Prostate gland (tissue), 2 donors: Measurements from ENCODE around the gene MCFD2. TPM values are rescaled to one million over a fixed set of nuclear protein-coding genes. Genes with fewer than 3 reads are reported as not detected.

Experiments used
- DNase-seq: peaks from one replicate; pipeline ENCODE4 v3.0.0-alpha.2; 2019; ENCODE audit warnings: low spot score
- H3K27ac ChIP-seq, 2 donors: fragments of 200-600 bp; sonication (generic); 2 replicates each; pipeline ENCODE4 v1.5.1; 2017 to 2019
- H3K27me3 ChIP-seq: fragments of 200-600 bp; sonication (generic); replicated peaks from 2 replicates; pipeline ENCODE4 v1.5.1; 2019; ENCODE audit not compliant: insufficient read depth
- H3K36me3 ChIP-seq, 2 donors: fragments of 200-600 bp; sonication (generic); 1 replicate in 1 of 2; 2 replicates in 1 of 2; pipeline versions ENCODE4 v1.5.1 to v1.8.1; 2017 to 2019
- H3K4me1 ChIP-seq: fragments of 200-600 bp; sonication (generic); replicated peaks from 2 replicates; pipeline ENCODE4 v1.5.1; 2019
- H3K4me3 ChIP-seq, 2 donors: fragments of 200-600 bp; sonication (generic); 2 replicates each; pipeline ENCODE4 v1.5.1; 2017 to 2019
- H3K9me3 ChIP-seq: fragments of 200-600 bp; sonication (generic); 2 replicates; pipeline ENCODE4 v1.5.1; 2017
- CTCF ChIP-seq, 4 experiments: fragments of 200-600 bp in 2 of 4; fragments of 450-650 bp in 2 of 4; sonication (generic) in 2 of 4; IDR thresholded peaks; 1 replicate in 3 of 4; 2 replicates in 1 of 4; pipeline ENCODE4 v1.5.1; 2016 to 2019; ENCODE audit warnings: antibody characterized with exemption in 4 of 4, mild to moderate bottlenecking in 2 of 4, moderate library complexity in 2 of 4
- POLR2A ChIP-seq: fragments of 450-650 bp; IDR thresholded peaks from one replicate; pipeline ENCODE4 v1.6.1; 2016; ENCODE audit warnings: antibody characterized with exemption, mild to moderate bottlenecking
- POLR2AphosphoS5 ChIP-seq: sonication (generic); formaldehyde crosslinking; IDR thresholded peaks from one replicate; pipeline ENCODE4 v1.6.1; 2017; ENCODE audit warnings: antibody characterized with exemption
- WGBS: methylation state at CpG from one replicate; pipeline ENCODE4 v1.1.5; 2018; 5-methylcytosine and 5-hydroxymethylcytosine counted together
- intact Hi-C: fragments of 100-400 bp; cut with DNase I; formaldehyde crosslinking; loops from one replicate; pipeline ENCODE4 v1.14.2; 2022
- total RNA-seq, 2 donors: library from RNA; depleted of rRNA; stranded (reverse); fragments of >200 nt; gene quantifications; one replicate each; pipeline ENCODE4 v1.1.0, GENCODE V29; 2016

MCFD2 gene
- total RNA-seq, 2 donors from 2014 or later: 77.9 to 88.4 TPM

GRCh38 chr2:46874236-46874929 is 41.2 kb downstream of the MCFD2 start:
- H3K36me3 ChIP-seq: no peaks in the 10 kb centered on the region
- TF ChIP-seq POLR2A (no peak), CTCF (IDR thresholded peaks at IDR 0.05) (no peak), POLR2AphosphoS5 (peak; percentile 31)
- no peaks in the 10 kb centered on the region for H3K4me1 ChIP-seq
- no peaks in the 10 kb centered on the region for H3K9me3 ChIP-seq
- WGBS: 72% methylated on average over 10 of the region's 10 CpGs
- H3K4me3 ChIP-seq: no peak overlapping the region
- H3K27me3 ChIP-seq: no peaks in the 10 kb centered on the region
- H3K27ac ChIP-seq: peak overlapping the region; percentile 36 to 40
- DNase-seq: no peak
- intact Hi-C loops: loop anchor here (5.0 kb wide), 1 partner anchor 217 kb away; no protein-coding TSS in a partner anchor

GRCh38 chr2:46873604-46874068 is 42.0 kb downstream of the MCFD2 start:
- H3K27ac ChIP-seq: peak overlapping the region in 1 of 2 donors; percentile 41
- no peaks in the 10 kb centered on the region for H3K9me3 ChIP-seq
- no peak overlapping the region for H3K4me3 ChIP-seq
- no peaks in the 10 kb centered on the region for H3K27me3 ChIP-seq
- H3K4me1 ChIP-seq: no peaks in the 10 kb centered on the region
- DNase-seq: peak; percentile 38
- 32% methylated on average over 5 of the region's 5 CpGs for WGBS
- no peaks in the 10 kb centered on the region for H3K36me3 ChIP-seq
- TF ChIP-seq POLR2A: no peak
- no peak for TF ChIP-seq CTCF (IDR thresholded peaks at IDR 0.05)
- peak; percentile 68 for TF ChIP-seq POLR2AphosphoS5
- intact Hi-C loops: loop anchor here (5.0 kb wide), 1 partner anchor 216 kb away; no protein-coding TSS in a partner anchor

- no peak for DNase-seq
- no peak for TF ChIP-seq POLR2A
- no peak for TF ChIP-seq POLR2AphosphoS5
- no peak for TF ChIP-seq CTCF (IDR thresholded peaks at IDR 0.05)
- Histone ChIP-seq H3K4me1 (no peaks in the 10 kb centered on the region), H3K27ac (peak overlapping the region in 1 of 2 donors; percentile 41), H3K27me3 (no peaks in the 10 kb centered on the region), H3K9me3 (no peaks in the 10 kb centered on the region), H3K36me3 (no peaks in the 10 kb centered on the region), H3K4me3 (no peak overlapping the region)
- intact Hi-C loops: loop anchor here (5.0 kb wide), 1 partner anchor 216 kb away; no protein-coding TSS in a partner anchor
- WGBS: 93% methylated on average over 4 of the region's 4 CpGs
Observed at GRCh38 chr2:46872902-46873603, 42.6 kb downstream of the MCFD2 start.

GRCh38 chr2:46871976-46872381 is 43.6 kb downstream of the MCFD2 start:
- 98% methylated on average over 6 of the region's 6 CpGs for WGBS
- Histone ChIP-seq H3K36me3 (no peaks in the 10 kb centered on the region), H3K9me3 (no peaks in the 10 kb centered on the region), H3K4me1 (no peaks in the 10 kb centered on the region), H3K27me3 (no peaks in the 10 kb centered on the region), H3K27ac (no peak overlapping the region), H3K4me3 (no peak overlapping the region)
- TF ChIP-seq POLR2A (no peak), CTCF (IDR thresholded peaks at IDR 0.05) (no peak), POLR2AphosphoS5 (no peak)
- DNase-seq: no peak
- intact Hi-C loops: loop anchor here (5.0 kb wide), 1 partner anchor 215 kb away; no protein-coding TSS in a partner anchor
